GM18870 (cell line): ENCODE data around the gene FCGR1A.
"Not testable (repeated sequence)": the region's sequence is repeated elsewhere in the genome, so short reads cannot be mapped to it uniquely, and the experiment has no call there.

Experiments used
- ATAC-seq: cut with Tn5 transposase; IDR thresholded peaks from one replicate; pipeline ENCODE4 v1.9.1; 2021; ENCODE audit warnings: moderate library complexity; ENCODE audit not compliant: unreplicated experiment

FCGR1A gene

DNA sequence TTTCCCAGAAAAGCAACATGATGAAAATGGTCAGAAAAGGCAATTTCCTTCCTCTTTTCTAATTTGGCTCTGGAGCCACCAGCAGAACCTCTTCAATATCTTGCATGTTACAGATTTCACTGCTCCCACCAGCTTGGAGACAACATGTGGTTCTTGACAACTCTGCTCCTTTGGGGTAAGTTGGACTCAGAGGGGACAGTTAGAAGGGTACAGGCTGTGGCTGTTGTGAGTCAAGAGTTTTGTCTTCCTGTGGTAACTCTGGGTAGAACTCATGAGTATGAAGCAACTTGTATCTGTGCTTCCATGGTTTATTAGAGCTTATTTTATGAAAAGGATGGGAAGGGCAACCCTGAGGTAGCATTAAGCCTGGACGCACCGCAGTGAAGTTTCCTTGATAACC lies at the start of gene FCGR1A:
Gene FCGR1A, plus strand, starts transcription at position 95 of the 400 bp plus-strand sequence. Its CDS starts 50 bp downstream, at position 145.
- not testable (repeated sequence) for ATAC-seq

GRCh38 chr1:149732781-149733180 lies 49.7 kb upstream of the FCGR1A start:
- not testable (repeated sequence) for ATAC-seq

DNA sequence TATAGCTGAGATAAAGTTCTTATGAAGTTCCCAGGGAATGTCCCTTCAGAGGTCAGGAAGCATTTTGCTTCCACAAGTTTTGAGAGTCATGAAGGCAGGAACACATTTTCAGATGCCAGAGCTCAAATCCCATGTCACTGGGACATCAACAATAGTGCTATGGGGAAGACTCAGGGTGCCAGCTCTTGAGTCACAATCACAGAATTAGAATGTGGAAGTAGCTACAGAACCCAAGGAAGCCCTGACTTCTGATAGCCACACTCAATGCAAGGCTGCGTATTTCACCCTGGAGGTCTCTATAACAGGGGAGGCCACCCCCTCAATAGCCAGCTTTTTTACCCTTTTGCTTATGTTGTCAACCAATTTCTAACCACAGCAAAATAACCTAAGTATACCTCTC lies 47.8 kb upstream of the FCGR1A start:
- ATAC-seq = not testable (repeated sequence)

- not testable (repeated sequence) for ATAC-seq
Observed at GRCh38 chr1:149740148-149740581, 42.3 kb upstream of the FCGR1A start.

GRCh38 chr1:149740590-149741230 lies 41.8 kb upstream of the FCGR1A start:
- not testable (repeated sequence) for ATAC-seq

- not testable (repeated sequence) for ATAC-seq
Observed at GRCh38 chr1:149741914-149742313, 40.6 kb upstream of the FCGR1A start.

GRCh38 chr1:149746463-149747356 lies 35.8 kb upstream of the FCGR1A start:
- not testable (repeated sequence) for ATAC-seq

- ATAC-seq = not testable (repeated sequence)
Observed at GRCh38 chr1:149747359-149748143, 34.9 kb upstream of the FCGR1A start.

GRCh38 chr1:149748144-149748500 lies 34.4 kb upstream of the FCGR1A start:
- ATAC-seq = not testable (repeated sequence)

DNA sequence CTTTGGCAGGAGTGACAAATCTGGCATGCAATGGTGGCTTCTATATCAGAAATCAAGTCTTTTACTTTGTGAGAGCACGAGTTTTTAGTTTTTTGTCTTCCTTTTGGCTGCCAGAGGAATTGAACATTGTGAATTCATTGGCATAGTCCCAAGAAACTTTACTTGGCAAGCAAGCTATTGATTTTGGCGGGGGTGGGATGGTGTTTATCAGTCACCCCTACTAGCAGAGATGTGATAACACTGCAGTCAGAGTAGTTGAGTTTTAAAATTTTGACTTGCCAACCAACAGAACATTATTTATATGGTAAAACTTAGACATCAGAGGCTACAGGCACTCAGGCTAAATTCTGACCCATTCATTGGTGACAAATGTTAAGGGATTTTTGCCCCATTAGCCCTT lies 31.9 kb upstream of the FCGR1A start:
- ATAC-seq = not testable (repeated sequence)

- ATAC-seq = not testable (repeated sequence)
Observed at GRCh38 chr1:149752186-149752585, 30.3 kb upstream of the FCGR1A start.

GRCh38 chr1:149753466-149753865 lies 29.0 kb upstream of the FCGR1A start:
- not testable (repeated sequence) for ATAC-seq

GRCh38 chr1:149755294-149755693 lies 27.2 kb upstream of the FCGR1A start:
- ATAC-seq = not testable (repeated sequence)

- not testable (repeated sequence) for ATAC-seq
Observed at GRCh38 chr1:149762294-149762693, 20.2 kb upstream of the FCGR1A start.

DNA sequence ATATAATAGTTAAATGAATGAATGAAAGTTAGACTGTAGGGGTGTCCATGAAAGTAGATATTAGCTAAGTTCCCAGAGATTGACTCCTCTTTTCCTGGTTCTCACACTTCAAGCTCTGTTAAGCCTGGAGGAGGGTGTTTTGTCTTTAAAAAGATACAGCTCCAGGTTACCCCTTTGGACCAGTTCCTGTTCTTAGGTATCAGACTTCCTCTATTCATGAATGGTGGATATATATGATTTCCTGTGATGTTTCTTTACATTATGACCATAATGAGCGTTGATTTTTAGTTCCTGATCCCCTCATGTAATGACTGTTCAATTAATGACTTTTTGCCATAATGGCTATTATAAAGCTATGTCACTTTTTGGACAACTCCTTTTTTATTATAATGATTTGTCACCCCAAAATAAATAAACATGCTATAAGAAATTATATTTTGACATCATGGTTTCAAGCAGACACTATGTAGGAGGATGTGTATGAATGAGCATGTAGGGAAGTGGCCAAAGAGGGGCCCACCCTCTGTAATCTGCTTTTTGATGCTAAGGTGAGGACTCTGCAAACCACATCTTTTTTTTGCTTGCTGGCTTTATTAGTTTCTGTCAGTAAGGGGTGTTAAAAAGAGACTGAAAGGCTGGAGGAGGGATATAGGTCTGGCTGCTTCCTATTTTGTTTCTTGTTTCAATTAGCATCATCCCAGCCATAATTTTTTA lies 18.2 kb upstream of the FCGR1A start:
- not testable (repeated sequence) for ATAC-seq

GRCh38 chr1:149766241-149766640 lies 16.3 kb upstream of the FCGR1A start:
- not testable (repeated sequence) for ATAC-seq

DNA sequence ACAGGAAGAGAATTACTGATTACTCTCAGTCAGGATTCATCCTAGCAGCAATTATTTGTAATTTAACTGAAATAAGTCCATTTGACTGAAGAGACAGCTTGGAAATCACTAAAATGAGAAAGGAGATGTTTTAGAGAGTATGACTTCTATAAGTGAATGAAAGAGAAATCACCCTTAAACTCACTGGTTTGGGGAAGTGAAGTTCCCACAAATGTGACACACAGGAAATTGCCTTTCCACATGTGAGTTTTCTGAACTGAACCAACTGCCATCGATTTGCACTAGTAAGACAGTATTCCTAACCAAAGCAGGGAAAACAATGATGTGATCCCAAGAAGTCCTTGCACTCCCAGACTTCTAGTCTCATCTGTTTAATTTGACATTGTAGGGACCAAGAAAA lies 13.3 kb upstream of the FCGR1A start:
- ATAC-seq = not testable (repeated sequence)

DNA sequence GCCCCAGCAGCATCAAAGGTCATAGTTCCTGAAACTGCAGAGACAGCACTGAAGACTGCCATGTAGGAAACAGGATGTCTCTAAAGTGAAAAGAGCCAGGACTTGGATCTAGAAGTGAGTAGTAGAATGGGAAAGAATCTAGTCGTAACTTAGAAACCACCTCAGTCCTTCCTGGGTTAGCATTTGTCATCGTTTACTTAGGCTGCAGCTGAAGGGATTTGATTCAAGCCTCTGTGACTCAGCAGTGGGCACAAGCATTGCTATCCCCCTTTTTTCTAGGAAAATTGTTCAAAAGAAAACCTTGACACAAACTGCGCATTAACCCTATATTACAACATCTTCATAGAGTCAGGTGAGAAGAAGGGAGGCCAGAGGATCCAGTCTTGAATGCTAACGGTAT lies 11.8 kb upstream of the FCGR1A start:
- not testable (repeated sequence) for ATAC-seq

DNA sequence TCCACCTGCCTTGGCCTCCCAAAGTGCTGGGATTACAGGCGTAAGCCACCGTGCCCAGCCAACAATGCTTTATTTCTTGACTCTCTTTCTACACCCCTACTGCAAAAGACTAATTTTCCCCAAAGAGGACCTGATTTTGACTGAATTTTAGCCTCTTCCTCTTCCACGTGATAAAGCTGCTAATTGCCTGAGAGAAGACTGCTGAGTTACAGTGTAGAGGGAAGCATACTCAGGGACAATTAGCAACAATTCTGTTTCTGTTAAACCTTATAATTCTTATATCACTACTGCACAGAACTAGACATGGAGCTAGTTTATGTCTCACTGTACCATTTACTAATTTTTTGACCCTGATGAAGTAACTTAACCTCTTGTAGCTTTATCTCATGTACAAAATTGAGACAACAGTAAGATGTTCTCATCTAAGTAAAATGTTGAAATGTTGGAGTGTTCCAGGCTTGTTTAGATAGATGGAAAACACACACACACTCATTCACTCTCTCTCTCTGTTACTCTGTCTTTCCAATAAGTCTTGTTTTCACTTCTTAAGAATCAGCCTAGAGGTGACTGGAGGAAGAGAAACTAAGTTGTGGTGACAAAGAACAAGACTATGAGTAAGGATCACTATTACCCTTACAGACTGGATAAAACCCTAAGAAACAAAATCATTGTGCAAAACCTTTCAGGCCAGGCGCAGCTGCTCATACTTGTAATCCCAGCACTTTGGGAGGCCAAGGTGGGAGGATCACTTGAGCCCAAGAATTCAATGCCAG lies 10.7 kb upstream of the FCGR1A start:
- peak; percentile 84 for ATAC-seq
